K562 (cell line): ENCODE results near the gene KRT82. TPM values are rescaled to one million over a fixed set of nuclear protein-coding genes. Genes with fewer than 3 reads are reported as not detected.

Source experiments
- SMARCC2 ChIP-seq: fragments of 450-650 bp; IDR thresholded peaks from 2 replicates; pipeline ENCODE4 v1.6.1; 2017; ENCODE audit warnings: antibody characterized with exemption, moderate library complexity, mild to moderate bottlenecking, low read depth
- ZFP36 ChIP-seq: fragments of 150-350 bp; IDR thresholded peaks from 2 replicates; pipeline ENCODE4 v1.6.1; 2018; ENCODE audit warnings: low read length, low read depth; ENCODE audit not compliant: partially characterized antibody
- polyA plus RNA-seq, 8 experiments: library from polyadenylated mRNA; depleted of rRNA in 4 of 8; stranded (reverse) in 5 of 8; unstranded in 3 of 8; fragments of >200 nt; fragmentation: Nextera tagmentation in 2 of 8; fragmentation: Illumina TruSeq in 1 of 8; extraction: Ambion mirVana in 2 of 8; extraction: Trizol in 1 of 8; gene quantifications; 2 replicates each; pipeline versions ENCODE4 v1.2.1 to v1.2.3, GENCODE V29; 2011 to 2014; ENCODE audit warnings: inconsistent platforms in 1 of 8, missing spikeins in 1 of 8
- total RNA-seq, 7 experiments: library from RNA; depleted of rRNA in 6 of 7; stranded (reverse); fragments of >200 nt in 6 of 7; fragmentation: Illumina TruSeq in 2 of 7; extraction: Trizol in 2 of 7; gene quantifications; 2 replicates each; pipeline versions ENCODE4 v1.2.1 to v1.2.3, GENCODE V29; 2011 to 2021; ENCODE audit warnings: low replicate concordance in 1 of 7
- TF ChIP-seq, protein P1 (sequence below): sonication (generic); formaldehyde crosslinking; IDR thresholded peaks from 2 replicates; pipeline ENCODE4 v1.8.0; 2022; ENCODE audit warnings: mild to moderate bottlenecking, low read depth, missing genetic modification reagents
- TF ChIP-seq, protein P2 (sequence below), 2 experiments: fragments of 450-650 bp; formaldehyde crosslinking in 1 of 2; IDR thresholded peaks; 2 replicates each; pipeline versions ENCODE4 v1.4.0 to v1.6.1; 2014 to 2020; ENCODE audit warnings: mild to moderate bottlenecking in 2 of 2, borderline replicate concordance in 1 of 2, low read depth in 1 of 2

Gene KRT82
- total and polyA plus RNA-seq, 9 of the 15 experiments (the other 6 are each of a cell fraction or from before 2014, with no cell fraction given): not detected

DNA sequence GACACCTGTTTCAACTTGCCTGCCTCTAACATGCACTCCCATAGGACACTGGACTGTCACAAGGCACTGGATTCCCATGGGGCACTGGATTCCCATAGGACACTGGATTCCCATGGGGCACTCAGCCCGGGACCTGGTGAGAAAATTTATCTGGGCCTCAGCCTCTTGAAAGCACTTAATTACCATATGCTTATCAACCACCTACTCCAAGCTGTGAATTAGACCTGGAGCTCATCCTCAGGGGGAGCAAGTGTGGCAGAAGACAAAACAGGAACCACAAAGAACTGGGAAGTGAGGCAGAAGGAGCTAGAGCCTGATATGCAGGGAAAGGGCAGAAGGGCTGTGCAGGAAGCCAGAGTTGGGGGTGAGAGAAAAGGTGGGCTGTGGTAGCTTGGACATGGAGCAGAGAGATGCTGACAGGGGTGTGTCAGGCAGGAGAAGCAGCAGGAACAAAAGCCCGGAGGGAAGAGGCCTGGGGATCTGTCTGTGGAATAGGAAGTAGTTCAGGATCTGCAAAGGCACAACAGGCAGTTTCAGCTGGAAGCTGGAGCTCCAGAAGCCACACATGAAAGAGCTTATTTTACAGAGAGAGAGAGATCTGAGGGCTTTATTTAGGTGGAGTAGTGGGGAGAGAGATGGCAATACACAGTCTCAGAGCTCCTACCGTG, 3.1 kb downstream of the KRT82 start (continued):
- TF ChIP-seq SMARCC2 (no peak), ZFP36 (no peak)
- TF ChIP-seq, protein P1, sequence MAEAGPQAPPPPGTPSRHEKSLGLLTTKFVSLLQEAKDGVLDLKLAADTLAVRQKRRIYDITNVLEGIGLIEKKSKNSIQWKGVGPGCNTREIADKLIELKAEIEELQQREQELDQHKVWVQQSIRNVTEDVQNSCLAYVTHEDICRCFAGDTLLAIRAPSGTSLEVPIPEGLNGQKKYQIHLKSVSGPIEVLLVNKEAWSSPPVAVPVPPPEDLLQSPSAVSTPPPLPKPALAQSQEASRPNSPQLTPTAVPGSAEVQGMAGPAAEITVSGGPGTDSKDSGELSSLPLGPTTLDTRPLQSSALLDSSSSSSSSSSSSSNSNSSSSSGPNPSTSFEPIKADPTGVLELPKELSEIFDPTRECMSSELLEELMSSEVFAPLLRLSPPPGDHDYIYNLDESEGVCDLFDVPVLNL (CRISPR knock-in tag): no peak
- TF ChIP-seq, protein P2, sequence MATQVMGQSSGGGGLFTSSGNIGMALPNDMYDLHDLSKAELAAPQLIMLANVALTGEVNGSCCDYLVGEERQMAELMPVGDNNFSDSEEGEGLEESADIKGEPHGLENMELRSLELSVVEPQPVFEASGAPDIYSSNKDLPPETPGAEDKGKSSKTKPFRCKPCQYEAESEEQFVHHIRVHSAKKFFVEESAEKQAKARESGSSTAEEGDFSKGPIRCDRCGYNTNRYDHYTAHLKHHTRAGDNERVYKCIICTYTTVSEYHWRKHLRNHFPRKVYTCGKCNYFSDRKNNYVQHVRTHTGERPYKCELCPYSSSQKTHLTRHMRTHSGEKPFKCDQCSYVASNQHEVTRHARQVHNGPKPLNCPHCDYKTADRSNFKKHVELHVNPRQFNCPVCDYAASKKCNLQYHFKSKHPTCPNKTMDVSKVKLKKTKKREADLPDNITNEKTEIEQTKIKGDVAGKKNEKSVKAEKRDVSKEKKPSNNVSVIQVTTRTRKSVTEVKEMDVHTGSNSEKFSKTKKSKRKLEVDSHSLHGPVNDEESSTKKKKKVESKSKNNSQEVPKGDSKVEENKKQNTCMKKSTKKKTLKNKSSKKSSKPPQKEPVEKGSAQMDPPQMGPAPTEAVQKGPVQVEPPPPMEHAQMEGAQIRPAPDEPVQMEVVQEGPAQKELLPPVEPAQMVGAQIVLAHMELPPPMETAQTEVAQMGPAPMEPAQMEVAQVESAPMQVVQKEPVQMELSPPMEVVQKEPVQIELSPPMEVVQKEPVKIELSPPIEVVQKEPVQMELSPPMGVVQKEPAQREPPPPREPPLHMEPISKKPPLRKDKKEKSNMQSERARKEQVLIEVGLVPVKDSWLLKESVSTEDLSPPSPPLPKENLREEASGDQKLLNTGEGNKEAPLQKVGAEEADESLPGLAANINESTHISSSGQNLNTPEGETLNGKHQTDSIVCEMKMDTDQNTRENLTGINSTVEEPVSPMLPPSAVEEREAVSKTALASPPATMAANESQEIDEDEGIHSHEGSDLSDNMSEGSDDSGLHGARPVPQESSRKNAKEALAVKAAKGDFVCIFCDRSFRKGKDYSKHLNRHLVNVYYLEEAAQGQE (IDR thresholded peaks at IDR 0.05; ENCODE audit: borderline replicate concordance): no peak
- TF ChIP-seq, protein P2 (CRISPR knock-in tag; IDR thresholded peaks at IDR 0.05; ENCODE audit: low read depth): no peak
